HepG2 (cell line): ENCODE results near the gene ADAM10. TPM values are rescaled to one million over a fixed set of nuclear protein-coding genes. Genes with fewer than 3 reads are reported as not detected.

Experiments
- ATF7 ChIP-seq, 2 experiments: fragments of 450-650 bp in 1 of 2; sonication (generic) in 1 of 2; formaldehyde crosslinking in 1 of 2; IDR thresholded peaks; 2 replicates each; pipeline versions ENCODE4 v1.4.0 to v1.6.1; 2016 to 2020; ENCODE audit warnings: antibody characterized with exemption in 1 of 2, mild to moderate bottlenecking in 1 of 2, missing genetic modification reagents in 1 of 2
- IRX3 ChIP-seq: sonication (generic); formaldehyde crosslinking; IDR thresholded peaks from 2 replicates; pipeline ENCODE4 v1.8.1; 2023; ENCODE audit warnings: mild to moderate bottlenecking, low read depth, missing genetic modification reagents, borderline replicate concordance
- KDM4B ChIP-seq: sonication (generic); formaldehyde crosslinking; IDR thresholded peaks from 2 replicates; pipeline ENCODE4 v1.4.0; 2020; ENCODE audit warnings: missing genetic modification reagents
- NFKB2 ChIP-seq: sonication (generic); formaldehyde crosslinking; IDR thresholded peaks from 2 replicates; pipeline ENCODE4 v1.4.0; 2020; ENCODE audit warnings: missing genetic modification reagents, borderline replicate concordance
- NR3C1 ChIP-seq: sonication (generic); formaldehyde crosslinking; IDR thresholded peaks from 2 replicates; pipeline ENCODE4 v1.4.0; 2020; ENCODE audit warnings: missing genetic modification reagents
- PCBP1 ChIP-seq: fragments of 200-400 bp; formaldehyde crosslinking; IDR thresholded peaks from 2 replicates; pipeline ENCODE4 v1.6.1; 2017; ENCODE audit warnings: mild to moderate bottlenecking, low read depth, low read length, borderline replicate concordance
- PTBP1 ChIP-seq: fragments of 200-400 bp; formaldehyde crosslinking; IDR thresholded peaks from 2 replicates; pipeline ENCODE4 v1.6.1; 2018; ENCODE audit warnings: low read length, low read depth; ENCODE audit not compliant: poor library complexity, severe bottlenecking
- RFXAP ChIP-seq: sonication (generic); formaldehyde crosslinking; IDR thresholded peaks from 2 replicates; pipeline ENCODE4 v1.4.0; 2020; ENCODE audit warnings: missing genetic modification reagents, borderline replicate concordance
- SP1 ChIP-seq, 2 experiments: fragments of 450-650 bp in 1 of 2; sonication (generic) in 1 of 2; formaldehyde crosslinking in 1 of 2; IDR thresholded peaks; 2 replicates each; pipeline versions ENCODE4 v1.4.0 to v1.6.1; 2016 to 2020; ENCODE audit warnings: missing genetic modification reagents in 1 of 2
- SRY ChIP-seq: sonication (generic); formaldehyde crosslinking; IDR thresholded peaks from 2 replicates; pipeline ENCODE4 v1.8.0; 2022; ENCODE audit warnings: mild to moderate bottlenecking, missing genetic modification reagents
- XBP1 ChIP-seq: sonication (generic); formaldehyde crosslinking; IDR thresholded peaks from 2 replicates; pipeline ENCODE4 v1.5.0; 2020; ENCODE audit warnings: missing genetic modification reagents
- ZNF121 ChIP-seq: sonication (generic); formaldehyde crosslinking; IDR thresholded peaks from 2 replicates; pipeline ENCODE4 v1.5.0; 2020; ENCODE audit warnings: mild to moderate bottlenecking, missing genetic modification reagents
- ZNF142 ChIP-seq: sonication (generic); formaldehyde crosslinking; IDR thresholded peaks from 2 replicates; pipeline ENCODE4 v1.4.0; 2020; ENCODE audit warnings: missing genetic modification reagents
- ZNF280D ChIP-seq: sonication (generic); formaldehyde crosslinking; IDR thresholded peaks from 2 replicates; pipeline ENCODE4 v1.5.1; 2020; ENCODE audit warnings: mild to moderate bottlenecking, missing genetic modification reagents
- ZNF547 ChIP-seq: sonication (generic); formaldehyde crosslinking; IDR thresholded peaks from 2 replicates; pipeline ENCODE4 v1.5.1; 2020; ENCODE audit warnings: mild to moderate bottlenecking, missing genetic modification reagents
- ZNF713 ChIP-seq: sonication (generic); formaldehyde crosslinking; IDR thresholded peaks from 2 replicates; pipeline ENCODE4 v1.4.0; 2020; ENCODE audit warnings: mild to moderate bottlenecking, missing genetic modification reagents
- polyA plus RNA-seq, 8 experiments: library from polyadenylated mRNA; depleted of rRNA in 3 of 8; stranded (reverse) in 7 of 8; unstranded in 1 of 8; fragments of >200 nt; fragmentation: Illumina TruSeq in 4 of 8; extraction: Trizol in 4 of 8; gene quantifications; 2 replicates each; pipeline versions ENCODE4 v1.2.1 to v1.2.3, GENCODE V29; 2011 to 2016; ENCODE audit warnings: low read depth in 4 of 8, missing spikeins in 1 of 8, mixed read lengths in 1 of 8; ENCODE audit not compliant: insufficient read depth in 1 of 8
- total RNA-seq, 5 experiments: library from RNA; depleted of rRNA; stranded (reverse); fragments of >200 nt; fragmentation: Illumina TruSeq; extraction: Trizol; gene quantifications; 2 replicates each; pipeline ENCODE4 v1.2.3, GENCODE V29; 2016; ENCODE audit warnings: low read depth in 1 of 5
- TF ChIP-seq, protein P1 (sequence below): sonication (generic); formaldehyde crosslinking; IDR thresholded peaks from 2 replicates; pipeline ENCODE4 v1.4.0; 2020; ENCODE audit warnings: missing genetic modification reagents; ENCODE audit errors: not compliant biosample characterization
- TF ChIP-seq, protein P2 (sequence below): sonication (generic); formaldehyde crosslinking; IDR thresholded peaks from 2 replicates; pipeline ENCODE4 v1.4.0; 2020; ENCODE audit warnings: missing genetic modification reagents, mild to moderate bottlenecking, borderline replicate concordance

Gene ADAM10
- total and polyA plus RNA-seq, 2 of the 13 experiments (the other 11 are each of a cell fraction or from before 2014, with no cell fraction given): 92.7 to 125 TPM

DNA sequence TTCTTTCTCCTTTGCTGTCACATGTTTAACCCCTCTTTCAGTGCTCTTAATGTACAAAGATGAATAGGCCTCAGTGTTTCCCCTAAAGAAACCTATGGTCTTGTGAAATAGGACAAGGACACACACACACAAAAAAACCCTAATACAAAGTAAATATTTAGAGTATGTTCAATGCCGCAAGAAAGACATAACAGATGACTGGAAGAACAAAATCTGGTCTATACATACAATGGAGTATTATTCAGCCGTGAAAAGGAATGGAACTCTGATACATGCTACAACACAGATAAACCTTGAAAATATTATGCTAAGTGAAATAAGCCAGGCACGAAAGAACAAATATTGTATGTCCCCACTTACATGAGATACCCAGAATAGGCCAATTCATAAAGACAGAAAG, 123.1 kb downstream of the ADAM10 start (continued):
- TF ChIP-seq PCBP1 (no peak), NR3C1 (no peak), XBP1 (CRISPR knock-in tag) (no peak), PTBP1 (no peak), SRY (CRISPR knock-in tag) (no peak), RFXAP (CRISPR knock-in tag) (no peak), ZNF142 (CRISPR knock-in tag) (no peak), ATF7 (IDR thresholded peaks at IDR 0.05) (no peak), ATF7 (CRISPR knock-in tag; IDR thresholded peaks at IDR 0.05) (no peak), SP1 (IDR thresholded peaks at IDR 0.05) (no peak), SP1 (CRISPR knock-in tag; IDR thresholded peaks at IDR 0.05) (no peak), NFKB2 (no peak), ZNF280D (CRISPR knock-in tag) (0 out of 2 replicates have a peak, but pooled peaks have one; percentile 27), ZNF547 (CRISPR knock-in tag) (no peak), ZNF713 (CRISPR knock-in tag) (no peak), IRX3 (CRISPR knock-in tag) (no peak), ZNF121 (no peak), KDM4B (CRISPR knock-in tag) (no peak)
- TF ChIP-seq, protein P1, sequence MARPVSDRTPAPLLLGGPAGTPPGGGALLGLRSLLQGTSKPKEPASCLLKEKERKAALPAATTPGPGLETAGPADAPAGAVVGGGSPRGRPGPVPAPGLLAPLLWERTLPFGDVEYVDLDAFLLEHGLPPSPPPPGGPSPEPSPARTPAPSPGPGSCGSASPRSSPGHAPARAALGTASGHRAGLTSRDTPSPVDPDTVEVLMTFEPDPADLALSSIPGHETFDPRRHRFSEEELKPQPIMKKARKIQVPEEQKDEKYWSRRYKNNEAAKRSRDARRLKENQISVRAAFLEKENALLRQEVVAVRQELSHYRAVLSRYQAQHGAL (CRISPR knock-in tag): no peak
- TF ChIP-seq, protein P2, sequence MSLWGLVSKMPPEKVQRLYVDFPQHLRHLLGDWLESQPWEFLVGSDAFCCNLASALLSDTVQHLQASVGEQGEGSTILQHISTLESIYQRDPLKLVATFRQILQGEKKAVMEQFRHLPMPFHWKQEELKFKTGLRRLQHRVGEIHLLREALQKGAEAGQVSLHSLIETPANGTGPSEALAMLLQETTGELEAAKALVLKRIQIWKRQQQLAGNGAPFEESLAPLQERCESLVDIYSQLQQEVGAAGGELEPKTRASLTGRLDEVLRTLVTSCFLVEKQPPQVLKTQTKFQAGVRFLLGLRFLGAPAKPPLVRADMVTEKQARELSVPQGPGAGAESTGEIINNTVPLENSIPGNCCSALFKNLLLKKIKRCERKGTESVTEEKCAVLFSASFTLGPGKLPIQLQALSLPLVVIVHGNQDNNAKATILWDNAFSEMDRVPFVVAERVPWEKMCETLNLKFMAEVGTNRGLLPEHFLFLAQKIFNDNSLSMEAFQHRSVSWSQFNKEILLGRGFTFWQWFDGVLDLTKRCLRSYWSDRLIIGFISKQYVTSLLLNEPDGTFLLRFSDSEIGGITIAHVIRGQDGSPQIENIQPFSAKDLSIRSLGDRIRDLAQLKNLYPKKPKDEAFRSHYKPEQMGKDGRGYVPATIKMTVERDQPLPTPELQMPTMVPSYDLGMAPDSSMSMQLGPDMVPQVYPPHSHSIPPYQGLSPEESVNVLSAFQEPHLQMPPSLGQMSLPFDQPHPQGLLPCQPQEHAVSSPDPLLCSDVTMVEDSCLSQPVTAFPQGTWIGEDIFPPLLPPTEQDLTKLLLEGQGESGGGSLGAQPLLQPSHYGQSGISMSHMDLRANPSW: no peak
